Activated CD8-positive, alpha-beta T cell treated with anti-CD3 and anti-CD28 coated beads for 36 hours (primary cell): ENCODE data around the gene GRM4. TPM values are rescaled to one million over a fixed set of nuclear protein-coding genes. Genes with fewer than 3 reads are reported as not detected.

Source experiments
- ATAC-seq: fragments of 200-7000 bp; cut with Tn5 transposase; one replicate; pipeline ENCODE4 v1.10.0; 2021; ENCODE audit warnings: mild to moderate bottlenecking, moderate library complexity
- CTCF ChIA-PET: fragments of 350-600 bp; sonication (Branson Sonifier 250); formaldehyde crosslinking; loops from one replicate; lab custom pipeline; 2021; ENCODE audit warnings: antibody characterized with exemption; lab: Charles Lee
- POLR2A ChIA-PET: fragments of 350-600 bp; sonication (Branson Sonifier 250); formaldehyde crosslinking; loops from one replicate; lab custom pipeline; 2021; ENCODE audit warnings: antibody characterized with exemption; lab: Charles Lee
- DNase-seq: peaks from one replicate; pipeline ENCODE4 v3.0.0-alpha.2; 2020
- H3K27ac Mint-ChIP-seq: one replicate; pipeline ENCODE4 v1.8.0; 2021; ENCODE audit warnings: mild to moderate bottlenecking, mixed read lengths
- H3K27me3 Mint-ChIP-seq: one replicate; pipeline ENCODE4 v1.8.0; 2021; ENCODE audit warnings: mixed read lengths
- H3K36me3 Mint-ChIP-seq: one replicate; pipeline ENCODE4 v1.8.0; 2021; ENCODE audit warnings: low read depth, mixed read lengths
- H3K4me1 Mint-ChIP-seq: one replicate; pipeline ENCODE4 v1.8.0; 2021; ENCODE audit warnings: low read depth, mixed read lengths
- H3K4me3 Mint-ChIP-seq: one replicate; pipeline ENCODE4 v1.8.0; 2021; ENCODE audit warnings: mild to moderate bottlenecking, moderate library complexity, mixed read lengths
- H3K9me3 Mint-ChIP-seq: one replicate; pipeline ENCODE4 v1.8.0; 2021; ENCODE audit warnings: mixed read lengths
- CTCF ChIP-seq: fragments of 200-600 bp; IDR thresholded peaks from one replicate; pipeline ENCODE4 v1.8.0; 2022; ENCODE audit warnings: antibody characterized with exemption, mild to moderate bottlenecking
- intact Hi-C: fragments of 100-400 bp; cut with micrococcal nuclease; formaldehyde crosslinking; loops from one replicate; pipeline ENCODE4 v1.10.0; 2022
- total RNA-seq, 2 experiments: library from RNA; stranded (reverse); gene quantifications; one replicate each; pipeline ENCODE4 v1.2.3, GENCODE V29; 2021

Gene GRM4
- total RNA-seq, 2 experiments from 2014 or later, result 0.11 to 0.14 TPM

DNA sequence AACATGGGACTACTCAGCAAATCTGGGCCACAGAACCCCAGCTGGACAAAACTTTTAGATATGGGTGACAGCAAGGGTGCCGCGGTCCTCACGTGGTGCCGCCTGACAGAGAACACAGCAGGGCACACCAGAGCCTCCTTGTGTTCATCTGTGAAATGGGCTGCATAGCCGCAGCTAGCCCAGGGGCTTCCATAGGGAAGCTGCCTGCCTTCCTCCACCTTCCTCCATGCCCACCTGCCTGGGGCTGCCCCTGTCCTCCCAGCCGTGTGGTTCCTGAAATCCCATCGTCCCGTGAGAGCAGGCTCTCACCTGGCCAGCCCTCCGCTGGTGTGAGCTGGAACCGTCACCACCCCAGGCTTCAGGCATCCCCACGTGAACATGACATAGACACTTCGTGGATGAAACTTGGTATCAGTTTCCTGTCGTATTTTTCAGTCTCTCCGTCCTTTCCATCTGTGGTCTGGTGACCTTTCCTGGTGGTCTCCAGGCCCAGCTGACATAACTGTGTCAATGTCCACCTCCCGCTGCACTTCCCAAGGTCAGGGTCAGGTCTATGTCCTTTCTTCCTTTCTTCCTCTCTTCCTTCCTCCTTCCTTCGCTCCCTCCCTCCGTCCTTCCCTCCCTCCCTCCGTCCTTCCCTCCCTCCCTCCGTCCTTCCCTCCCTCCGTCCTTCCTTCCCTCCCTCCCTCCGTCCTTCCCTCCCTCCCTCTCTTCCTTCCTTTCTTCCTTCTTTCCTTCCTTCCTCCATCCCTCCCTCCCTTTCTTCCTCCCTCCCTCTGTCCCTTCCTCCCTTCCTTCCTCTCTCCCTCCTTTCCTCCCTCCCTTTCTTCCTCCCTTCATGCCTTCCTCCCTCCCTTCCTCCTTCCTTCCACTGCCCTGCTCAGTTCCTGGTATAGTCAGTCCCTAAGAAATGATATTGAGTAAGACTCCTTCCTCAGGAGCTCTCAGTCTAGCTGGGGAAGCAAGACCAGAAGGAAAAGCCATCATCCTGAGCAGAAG is 78.8 kb downstream of the GRM4 start:
- H3K4me1 Mint-ChIP-seq, result no peaks in the 10 kb centered on the region
- TF ChIP-seq CTCF, result no peak
- no peak overlapping the region for H3K4me3 Mint-ChIP-seq
- DNase-seq, result no peak
- no peaks in the 10 kb centered on the region for H3K9me3 Mint-ChIP-seq
- ChIA-PET CTCF (interaction anchor here (1.3 kb wide), 1 partner anchor 296 kb away, joined by 3 read pairs; no protein-coding TSS in a partner anchor), POLR2A (no interaction called here)
- no peak overlapping the region for H3K27ac Mint-ChIP-seq
- no peak for ATAC-seq
- no peaks in the 10 kb centered on the region for H3K36me3 Mint-ChIP-seq
- peaks cover 4% of the 10 kb centered on the region for H3K27me3 Mint-ChIP-seq
- intact Hi-C loops, result no loop called here

- ATAC-seq (no peak), DNase-seq (no peak)
- ChIA-PET CTCF (no interaction called here), POLR2A (no interaction called here)
- no peaks in the 10 kb centered on the region for H3K4me1 Mint-ChIP-seq
- no peaks in the 10 kb centered on the region for H3K9me3 Mint-ChIP-seq
- H3K27ac Mint-ChIP-seq, result no peak overlapping the region
- no peaks in the 10 kb centered on the region for H3K36me3 Mint-ChIP-seq
- no peak for TF ChIP-seq CTCF
- intact Hi-C loops, result no loop called here
- no peak overlapping the region for H3K4me3 Mint-ChIP-seq
- H3K27me3 Mint-ChIP-seq, result peaks cover 4% of the 10 kb centered on the region
Observed at GRCh38 chr6:34066218-34066571, 79.7 kb downstream of the GRM4 start.

GRCh38 chr6:34065466-34066217 is 80.2 kb downstream of the GRM4 start:
- Mint-ChIP-seq H3K4me1 (no peaks in the 10 kb centered on the region), H3K4me3 (no peak overlapping the region), H3K27me3 (peaks cover 4% of the 10 kb centered on the region), H3K9me3 (no peaks in the 10 kb centered on the region), H3K27ac (no peak overlapping the region), H3K36me3 (no peaks in the 10 kb centered on the region)
- ATAC-seq (no peak), DNase-seq (no peak)
- ChIA-PET CTCF (no interaction called here), POLR2A (no interaction called here)
- TF ChIP-seq CTCF, result no peak
- intact Hi-C loops, result no loop called here

- Mint-ChIP-seq H3K27ac (no peak overlapping the region), H3K9me3 (no peaks in the 10 kb centered on the region), H3K27me3 (peaks cover 4% of the 10 kb centered on the region), H3K4me3 (no peak overlapping the region), H3K4me1 (no peaks in the 10 kb centered on the region), H3K36me3 (no peaks in the 10 kb centered on the region)
- DNase-seq (no peak), ATAC-seq (no peak)
- TF ChIP-seq CTCF, result no peak
- intact Hi-C loops, result no loop called here
- POLR2A ChIA-PET, result no interaction called here
- CTCF ChIA-PET, result interaction anchor here (1.3 kb wide), 1 partner anchor 9 kb away, joined by 5 read pairs; no protein-coding TSS in a partner anchor
Observed at GRCh38 chr6:34064675-34065074, 81.2 kb downstream of the GRM4 start.

GRCh38 chr6:34063651-34064050 is 82.2 kb downstream of the GRM4 start:
- Mint-ChIP-seq H3K36me3 (no peaks in the 10 kb centered on the region), H3K27ac (no peak overlapping the region), H3K4me1 (no peaks in the 10 kb centered on the region), H3K4me3 (no peak overlapping the region), H3K27me3 (peaks cover 4% of the 10 kb centered on the region), H3K9me3 (no peaks in the 10 kb centered on the region)
- DNase-seq (no peak), ATAC-seq (no peak)
- POLR2A ChIA-PET, result no interaction called here
- no peak for TF ChIP-seq CTCF
- CTCF ChIA-PET, result interaction anchor here (1.3 to 1.8 kb wide), 2 partner anchors 8 to 10 kb away, joined by 5 read pairs; no protein-coding TSS in a partner anchor
- intact Hi-C loops, result no loop called here
